B cell (primary cell): ENCODE data around the gene TRPT1. TPM values are rescaled to one million over a fixed set of nuclear protein-coding genes. Genes with fewer than 3 reads are reported as not detected.

Source experiments
- ATAC-seq: fragments of 200-7000 bp; cut with Tn5 transposase; one replicate; pipeline ENCODE4 v1.10.0; 2021; ENCODE audit warnings: low read depth, mild to moderate bottlenecking, moderate number of reproducible peaks, moderate library complexity
- CTCF ChIA-PET: fragments of 350-600 bp; sonication (Branson Sonifier 250); formaldehyde crosslinking; loops from one replicate; lab custom pipeline; 2021; ENCODE audit warnings: antibody characterized with exemption, inconsistent platforms; lab: Charles Lee
- POLR2A ChIA-PET: fragments of 350-600 bp; sonication (Branson Sonifier 250); formaldehyde crosslinking; loops from one replicate; lab custom pipeline; 2021; ENCODE audit warnings: antibody characterized with exemption; lab: Charles Lee
- DNase-seq: peaks from one replicate; pipeline ENCODE4 v3.0.0; 2013
- H2AFZ ChIP-seq: 2 replicates; pipeline ENCODE4 v1.6.1; 2012; ENCODE audit warnings: mild to moderate bottlenecking, low read depth, low read length; ENCODE audit not compliant: insufficient read depth, poor library complexity, severe bottlenecking
- H3K27ac ChIP-seq, 2 donors: 1 replicate in 1 of 2; 2 replicates in 1 of 2; pipeline ENCODE4 v1.5.1; 2012 to 2013; ENCODE audit warnings: low read length in 2 of 2, mild to moderate bottlenecking in 2 of 2, moderate library complexity in 1 of 2
- H3K27me3 ChIP-seq, 4 experiments: fragments of 200-600 bp in 1 of 4; sonication (generic) in 1 of 4; replicated peaks in 1 of 4; 1 replicate in 2 of 4; 2 replicates in 2 of 4; pipeline versions ENCODE4 v1.6.1 to v1.7.0; 2013 to 2016; ENCODE audit warnings: low read length in 3 of 4, mild to moderate bottlenecking in 2 of 4, mixed read lengths in 1 of 4, moderate library complexity in 1 of 4; ENCODE audit not compliant: insufficient read depth in 4 of 4, control insufficient read depth in 3 of 4; ENCODE audit errors: control extremely low read depth in 1 of 4
- H3K36me3 ChIP-seq, 2 experiments: replicated peaks in 1 of 2; 1 replicate in 1 of 2; 2 replicates in 1 of 2; pipeline versions ENCODE4 v1.6.1 to v1.7.1; 2013; ENCODE audit warnings: low read length in 1 of 2; ENCODE audit not compliant: insufficient read depth in 2 of 2, control insufficient read depth in 1 of 2; ENCODE audit errors: control extremely low read depth in 1 of 2, extremely low read depth in 1 of 2
- H3K4me1 ChIP-seq, 2 donors: fragments of 200-600 bp in 1 of 2; sonication (generic) in 1 of 2; 1 replicate in 1 of 2; 2 replicates in 1 of 2; pipeline versions ENCODE4 v1.5.1 to v1.6.1; 2013 to 2017; ENCODE audit warnings: low read length in 2 of 2; ENCODE audit not compliant: control insufficient read depth in 2 of 2, insufficient read depth in 2 of 2
- H3K4me2 ChIP-seq: replicated peaks from 2 replicates; pipeline ENCODE3; 2012; ENCODE audit warnings: mild to moderate bottlenecking, low read depth, low read length; ENCODE audit not compliant: poor library complexity, severe bottlenecking
- H3K4me3 ChIP-seq, 5 experiments: fragments of 200-600 bp in 1 of 5; sonication (generic) in 1 of 5; 1 replicate in 3 of 5; 2 replicates in 2 of 5; pipeline versions ENCODE4 v1.5.1 to v1.7.0; 2011 to 2016; ENCODE audit warnings: low read length in 4 of 5, mild to moderate bottlenecking in 4 of 5, low read depth in 2 of 5, control low read depth in 1 of 5, moderate library complexity in 1 of 5; ENCODE audit not compliant: insufficient read depth in 1 of 5; ENCODE audit errors: control extremely low read depth in 1 of 5, extremely low read depth in 1 of 5
- H3K79me2 ChIP-seq: fragments of 200-600 bp; sonication (generic); one replicate; pipeline ENCODE4 v1.6.0; 2016; ENCODE audit warnings: low read length; ENCODE audit not compliant: control insufficient read depth, insufficient read depth
- H3K9ac ChIP-seq: fragments of 200-600 bp; sonication (generic); 2 replicates; pipeline ENCODE4 v1.6.1; 2017; ENCODE audit warnings: mild to moderate bottlenecking, low read length, moderate library complexity
- H3K9me3 ChIP-seq, 3 donors: one replicate each; pipeline versions ENCODE4 v1.6.1 to v1.7.1; 2013; ENCODE audit warnings: low read length in 2 of 3; ENCODE audit not compliant: control insufficient read depth in 2 of 3, insufficient read depth in 1 of 3; ENCODE audit errors: control extremely low read depth in 1 of 3
- H4K20me1 ChIP-seq: 2 replicates; pipeline ENCODE4 v1.6.0; 2012; ENCODE audit warnings: mild to moderate bottlenecking, low read length; ENCODE audit not compliant: insufficient read depth, control insufficient read depth, poor library complexity, severe bottlenecking
- H3K27ac Mint-ChIP-seq: one replicate; pipeline ENCODE4 v1.8.0; 2021; ENCODE audit warnings: mixed read lengths
- H3K27me3 Mint-ChIP-seq: one replicate; pipeline ENCODE4 v1.8.0; 2021; ENCODE audit warnings: mixed read lengths
- H3K4me1 Mint-ChIP-seq: one replicate; pipeline ENCODE4 v1.8.0; 2021; ENCODE audit warnings: mixed read lengths
- H3K4me3 Mint-ChIP-seq: one replicate; pipeline ENCODE4 v1.8.0; 2021; ENCODE audit warnings: mixed read lengths
- H3K9me3 Mint-ChIP-seq: one replicate; pipeline ENCODE4 v1.8.0; 2022; ENCODE audit warnings: mixed read lengths; ENCODE audit not compliant: insufficient read depth
- CTCF ChIP-seq: fragments of 200-600 bp; IDR thresholded peaks from one replicate; pipeline ENCODE4 v1.8.0; 2022; ENCODE audit warnings: antibody characterized with exemption, mild to moderate bottlenecking
- WGBS: methylation state at CpG from one replicate; pipeline ENCODE4 v1.1.5; 2013; ENCODE audit warnings: missing lambda C conversion rate; ENCODE audit not compliant: insufficient coverage; 5-methylcytosine and 5-hydroxymethylcytosine counted together
- intact Hi-C: fragments of 100-400 bp; cut with micrococcal nuclease; formaldehyde crosslinking; loops from one replicate; pipeline ENCODE4 v1.10.0; 2022
- polyA plus RNA-seq: library from polyadenylated mRNA; depleted of rRNA; stranded (reverse); fragments of >200 nt; gene quantifications from 2 replicates; pipeline ENCODE4 v1.2.3, GENCODE V29; 2012
- total RNA-seq, 2 donors: library from RNA; stranded (reverse); fragments of 120-200 nt in 1 of 2; gene quantifications; 1 replicate in 1 of 2; 2 replicates in 1 of 2; pipeline versions ENCODE4 v1.2.3 to v1.2.4, GENCODE V29; 2013 to 2022

Gene TRPT1
- total and polyA plus RNA-seq, 2 donors (not counting 1 experiment from before 2014, with no cell fraction given): 59.6 to 145 TPM

- Histone ChIP-seq H3K4me3 (peak overlapping the region in 4 of 5 experiments; percentile 79 to 96 (median 85)), H3K27ac (peak overlapping the region; percentile 89 to 91), H2AFZ (peak overlapping the region; percentile 75), H3K4me2 (peak overlapping the region; percentile 92), H3K36me3 (no peaks in the 10 kb centered on the region), H3K9me3 (peaks cover 0 to 3% (median 0%) of the 10 kb centered on the region in 3 donors), H3K9ac (peak overlapping the region; percentile 76), H3K79me2 (no peaks in the 10 kb centered on the region), H4K20me1 (no peaks in the 10 kb centered on the region), H3K27me3 (no peaks in the 10 kb centered on the region), H3K4me1 (peaks cover 14 to 29% of the 10 kb centered on the region in 2 donors)
- H3K4me3 Mint-ChIP-seq: peak overlapping the region; percentile 100
- ATAC-seq: no peak
- peaks cover 19% of the 10 kb centered on the region for H3K4me1 Mint-ChIP-seq
- ChIA-PET POLR2A (interaction anchor here (1.0 to 4.6 kb wide), 9 partner anchors 16 to 80 kb away, joined by 3 to 67 read pairs (median 10); partner anchors contain the start of genes BAD, FERMT3, GPR137 and NUDT22), CTCF (interaction anchor here (0.8 to 5.7 kb wide), 8 partner anchors 12 to 63 kb away, joined by 3 to 73 read pairs (median 7); partner anchors contain the start of genes CATSPERZ, ESRRA, FERMT3 and PLCB3)
- no peaks in the 10 kb centered on the region for H3K27me3 Mint-ChIP-seq
- 58% methylated on average over 20 of the region's 23 CpGs for WGBS
- no peaks in the 10 kb centered on the region for H3K9me3 Mint-ChIP-seq
- peak overlapping the region; percentile 99 for H3K27ac Mint-ChIP-seq
- no peak for TF ChIP-seq CTCF
- intact Hi-C loops: no loop called here
- no peak for DNase-seq
Measured at GRCh38 chr11:64268025-64268892, 42.3 kb upstream of the TRPT1 start.
